Stimulated activated CD4-positive, alpha-beta T cell treated with anti-CD3 and anti-CD28 coated beads, Interleukin-12 subunit alpha, Interleukin-12 subunit beta, amount 100 ng/mL, for 24 hours (primary cell): ENCODE data around the gene ATP10A.
A peak's percentile ranks its signal among the peaks of the same experiment; 100 is the strongest.

Experiments used
- DNase-seq, 2 experiments: peaks; one replicate each; pipeline ENCODE4 v3.0.0-alpha.2; 2020; ENCODE audit warnings: low read depth in 2 of 2

ATP10A gene

GRCh38 chr15:25863111-25863967, at the start of gene ATP10A:
Gene ATP10A (minus strand): TSS chr15:25863327. CDS start chr15:25863096, 231 bp downstream.
- DNase-seq = peak in 1 of 2 experiments; percentile 60

- no peak for DNase-seq
These were observed 48.9 kb upstream of the ATP10A start for GRCh38 chr15:25912035-25912434.

- no peak for DNase-seq
These were observed 47.7 kb upstream of the ATP10A start for GRCh38 chr15:25910832-25911231.

- DNase-seq = no peak
These were observed 46.7 kb upstream of the ATP10A start for GRCh38 chr15:25909806-25910205.

- no peak for DNase-seq
These were observed 46.2 kb upstream of the ATP10A start for GRCh38 chr15:25909325-25909724.

- DNase-seq = no peak
These were observed 42.0 kb upstream of the ATP10A start for GRCh38 chr15:25905140-25905539.

GRCh38 chr15:25903024-25903581, 40.0 kb upstream of the ATP10A start:
- no peak for DNase-seq

GRCh38 chr15:25901811-25902605, 38.9 kb upstream of the ATP10A start:
- DNase-seq = no peak

- no peak for DNase-seq
These were observed 37.8 kb upstream of the ATP10A start for GRCh38 chr15:25900901-25901300.

- no peak for DNase-seq
These were observed 37.3 kb upstream of the ATP10A start for GRCh38 chr15:25900431-25900830.

GRCh38 chr15:25899870-25900269, 36.7 kb upstream of the ATP10A start:
- DNase-seq = no peak

- DNase-seq = no peak
These were observed 34.5 kb upstream of the ATP10A start for GRCh38 chr15:25897658-25898057.

- no peak for DNase-seq
These were observed 31.3 kb upstream of the ATP10A start for GRCh38 chr15:25894371-25894902.

GRCh38 chr15:25893596-25893995, 30.5 kb upstream of the ATP10A start:
- DNase-seq = no peak

- no peak for DNase-seq
These were observed 29.0 kb upstream of the ATP10A start for GRCh38 chr15:25892126-25892525.

GRCh38 chr15:25891081-25891480, 28.0 kb upstream of the ATP10A start:
- no peak for DNase-seq

GRCh38 chr15:25890529-25890928, 27.4 kb upstream of the ATP10A start:
- no peak for DNase-seq

GRCh38 chr15:25887870-25888269, 24.7 kb upstream of the ATP10A start:
- no peak for DNase-seq

- no peak for DNase-seq
These were observed 23.5 kb upstream of the ATP10A start for GRCh38 chr15:25886498-25887140.

GRCh38 chr15:25884370-25884769, 21.2 kb upstream of the ATP10A start:
- no peak for DNase-seq

- DNase-seq = no peak
These were observed 20.5 kb upstream of the ATP10A start for GRCh38 chr15:25883463-25884259.
